HK-2 (cell line): Measurements from ENCODE around the gene PPP2R5E.
A peak's percentile ranks its signal among the peaks of the same experiment; 100 is the strongest.
"Not testable (repeated sequence)": the region's sequence is repeated elsewhere in the genome, so short reads cannot be mapped to it uniquely, and the experiment has no call there.

Source experiments
- DNase-seq: peaks from one replicate; pipeline ENCODE4 v3.0.0-alpha.2; 2018; ENCODE audit not compliant: unreplicated experiment

Gene PPP2R5E

DNA sequence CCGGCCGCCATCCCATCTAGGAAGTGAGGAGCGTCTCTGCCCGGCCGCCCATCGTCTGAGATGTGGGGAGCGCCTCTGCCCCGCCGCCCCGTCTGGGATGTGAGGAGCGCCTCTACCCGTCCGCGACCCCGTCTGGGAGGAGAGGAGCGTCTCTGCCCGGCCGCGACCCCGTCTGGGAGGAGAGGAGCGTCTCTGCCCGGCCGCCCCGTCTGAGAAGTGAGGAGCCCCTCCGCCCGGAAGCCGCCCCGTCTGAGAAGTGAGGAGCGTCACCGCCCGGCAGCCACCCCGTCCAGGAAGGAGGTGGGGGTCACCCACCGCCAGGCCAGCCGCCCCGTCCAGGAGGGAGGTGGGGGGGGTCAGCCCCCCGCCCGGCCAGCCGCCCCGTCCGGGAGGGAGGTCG is 20.7 kb downstream of the PPP2R5E start:
- not testable (repeated sequence) for DNase-seq

- no peak for DNase-seq
These were observed 25.8 kb downstream of the PPP2R5E start for GRCh38 chr14:63517354-63517753.

DNA sequence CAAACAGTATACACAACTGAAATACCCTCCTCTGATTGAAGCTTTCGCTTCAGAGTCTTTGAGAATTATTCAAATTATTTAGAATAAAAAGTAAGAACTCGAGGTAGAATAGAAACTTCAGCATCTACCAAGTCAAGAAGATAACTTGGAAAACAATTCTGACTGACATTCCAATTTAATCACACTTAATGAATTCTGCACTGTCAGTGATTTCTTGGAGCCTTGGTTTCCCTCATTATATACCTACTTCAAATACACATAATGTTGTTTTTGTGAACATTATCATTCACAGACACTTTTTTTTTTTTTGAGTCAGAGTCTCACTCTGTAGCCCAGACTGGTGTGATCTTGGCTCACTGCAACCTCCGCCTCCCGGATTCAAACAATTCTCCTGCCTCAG is 27.9 kb downstream of the PPP2R5E start:
- no peak for DNase-seq

DNA sequence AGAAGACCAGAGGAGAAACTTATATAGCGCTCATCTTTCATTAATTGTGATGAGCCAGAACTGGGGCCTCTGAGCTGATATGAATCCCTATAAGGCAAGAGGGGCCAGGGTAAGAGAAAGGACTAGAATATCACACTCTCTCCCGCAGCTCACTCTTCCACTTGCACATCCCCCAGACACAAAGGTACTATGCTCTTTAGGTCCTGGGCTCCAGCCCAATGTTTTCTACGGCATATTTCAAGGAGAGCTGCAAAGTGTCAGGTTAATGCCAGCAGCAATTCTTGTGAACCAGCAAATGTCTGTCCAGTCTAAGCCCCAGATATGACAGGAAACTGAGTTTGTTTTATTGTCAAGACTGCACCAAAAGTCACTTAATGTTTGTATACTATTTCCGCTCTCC is 29.4 kb downstream of the PPP2R5E start:
- no peak for DNase-seq

DNA sequence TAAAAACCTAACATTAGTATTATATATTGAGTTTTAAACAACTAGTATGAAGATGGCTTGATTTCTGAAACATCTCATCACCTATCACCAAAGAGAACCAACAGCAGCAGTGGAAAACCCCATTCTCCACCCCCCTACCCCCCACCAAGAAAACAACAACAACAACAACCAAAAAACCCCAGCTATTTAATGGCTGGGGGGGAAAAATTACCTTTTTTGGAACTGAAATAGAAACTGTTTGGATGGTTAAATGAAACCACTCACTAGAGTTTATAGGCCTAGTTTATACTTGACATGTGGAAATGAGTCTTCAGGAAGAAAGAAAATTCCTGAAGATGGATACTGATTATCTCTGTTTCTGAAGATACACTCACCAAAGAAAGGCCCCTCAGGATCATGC is 30.3 kb downstream of the PPP2R5E start:
- DNase-seq = no peak

DNA sequence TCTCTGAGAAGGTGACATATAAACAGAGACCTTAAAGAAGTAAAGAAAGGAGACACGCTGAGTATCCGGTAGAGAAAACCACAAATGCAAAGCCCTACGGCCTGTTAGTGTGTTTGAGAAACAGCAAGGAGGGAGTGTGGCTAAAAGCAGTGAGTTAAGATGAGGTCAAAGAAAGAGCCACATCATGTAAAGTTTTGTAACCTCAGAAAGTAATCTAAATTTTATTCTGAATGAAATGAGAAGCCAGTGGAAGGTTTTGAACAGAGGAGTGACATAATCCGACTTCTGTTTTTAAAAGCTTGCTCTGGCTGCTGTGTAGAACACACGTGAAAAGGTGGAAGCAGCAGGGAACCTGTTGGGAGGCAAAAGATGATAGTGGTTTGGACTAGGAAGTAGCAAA is 32.6 kb downstream of the PPP2R5E start:
- DNase-seq = no peak

DNA sequence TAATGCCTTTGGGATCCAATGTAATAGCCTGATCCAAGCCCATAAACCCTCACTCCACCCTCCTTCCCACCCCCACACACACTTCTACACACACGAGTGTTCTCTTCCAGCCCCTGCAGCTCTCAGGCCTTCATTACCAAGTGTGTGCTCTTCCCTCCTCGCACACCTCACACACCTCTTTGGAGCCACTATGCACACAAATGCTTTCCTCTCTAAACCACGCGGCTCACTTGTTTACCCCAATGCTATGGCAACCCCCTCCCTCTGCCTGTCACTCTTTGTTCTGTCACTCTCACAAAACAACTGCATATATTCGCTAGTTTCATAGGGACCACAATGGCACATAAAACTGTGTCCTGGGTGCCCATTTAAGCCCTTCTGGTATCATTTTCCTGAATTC is 35.1 kb downstream of the PPP2R5E start:
- DNase-seq = no peak

DNA sequence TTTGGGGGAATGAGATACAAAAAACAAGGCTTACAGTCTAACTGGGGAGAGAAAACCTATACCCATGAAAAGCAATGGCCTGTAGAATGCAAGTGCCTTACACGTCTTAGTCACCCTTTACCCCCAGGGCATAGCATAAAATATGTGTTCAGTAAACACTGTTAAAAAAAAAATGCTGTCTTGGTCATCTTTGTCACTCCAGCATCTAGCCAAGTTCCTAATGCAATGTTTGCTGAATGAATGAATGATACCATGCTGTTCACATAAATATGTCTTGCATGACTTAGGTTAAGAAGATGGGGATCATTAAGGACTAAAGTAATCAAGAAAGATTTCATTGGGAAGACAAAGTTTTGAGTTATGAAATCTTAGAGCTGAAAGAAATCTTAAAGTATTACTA is 38.5 kb downstream of the PPP2R5E start:
- DNase-seq = no peak

GRCh38 chr14:63501429-63501828 is 41.7 kb downstream of the PPP2R5E start:
- no peak for DNase-seq

DNA sequence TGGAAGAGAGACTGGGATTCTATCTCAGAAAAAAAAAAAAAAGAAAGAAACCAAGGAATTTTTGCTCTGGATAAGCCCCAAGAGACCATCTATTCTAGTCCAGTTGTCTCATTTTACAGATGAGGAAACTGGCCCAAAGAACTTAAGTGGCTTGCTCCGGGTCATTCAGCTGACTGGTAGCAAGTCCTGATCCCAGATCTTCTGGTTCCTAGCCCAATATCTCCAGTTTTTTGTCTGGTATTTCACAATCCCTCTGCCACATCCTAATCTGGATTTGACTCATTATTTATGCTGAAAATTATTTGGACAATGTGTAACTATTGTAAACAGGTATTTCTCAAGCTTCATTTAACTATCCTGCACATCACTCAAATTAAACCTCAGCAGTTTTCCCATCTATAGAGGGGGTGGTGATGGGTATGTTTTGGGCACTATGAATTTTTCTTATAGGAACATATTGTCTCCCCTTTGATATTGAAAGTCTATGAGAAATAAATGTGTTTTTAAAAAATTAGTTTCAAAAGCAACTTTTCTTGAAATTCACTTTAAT is 43.4 kb downstream of the PPP2R5E start:
- no peak for DNase-seq

GRCh38 chr14:63496837-63497400 is 46.3 kb downstream of the PPP2R5E start:
- DNase-seq = no peak

- peak; percentile 6 for DNase-seq
These were observed 49.9 kb downstream of the PPP2R5E start for GRCh38 chr14:63493246-63493645.

- no peak for DNase-seq
These were observed 50.8 kb downstream of the PPP2R5E start for GRCh38 chr14:63492391-63492790.

GRCh38 chr14:63487724-63488123 is 55.5 kb downstream of the PPP2R5E start:
- no peak for DNase-seq

- DNase-seq = no peak
These were observed 56.4 kb downstream of the PPP2R5E start for GRCh38 chr14:63486738-63487137.

DNA sequence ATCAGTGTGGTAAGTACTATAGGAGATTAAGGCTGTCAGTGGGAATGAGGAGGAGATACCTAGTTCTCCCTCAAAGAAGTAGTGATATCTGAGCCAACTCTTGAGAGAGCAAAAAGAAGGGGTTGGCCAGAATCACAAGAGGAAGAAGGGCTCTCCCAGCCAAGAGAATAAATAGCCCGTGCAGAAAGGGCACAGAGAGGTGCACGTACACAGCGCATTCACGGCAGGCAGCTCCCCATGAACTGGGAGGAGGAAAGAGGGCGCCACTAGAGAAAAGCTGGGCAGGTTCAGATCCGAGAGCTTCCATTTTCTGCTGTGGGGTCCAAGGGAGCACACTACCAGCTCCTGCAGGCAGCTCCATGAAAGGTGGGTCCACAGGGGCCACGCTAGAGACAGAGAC is 59.9 kb downstream of the PPP2R5E start:
- no peak for DNase-seq

DNA sequence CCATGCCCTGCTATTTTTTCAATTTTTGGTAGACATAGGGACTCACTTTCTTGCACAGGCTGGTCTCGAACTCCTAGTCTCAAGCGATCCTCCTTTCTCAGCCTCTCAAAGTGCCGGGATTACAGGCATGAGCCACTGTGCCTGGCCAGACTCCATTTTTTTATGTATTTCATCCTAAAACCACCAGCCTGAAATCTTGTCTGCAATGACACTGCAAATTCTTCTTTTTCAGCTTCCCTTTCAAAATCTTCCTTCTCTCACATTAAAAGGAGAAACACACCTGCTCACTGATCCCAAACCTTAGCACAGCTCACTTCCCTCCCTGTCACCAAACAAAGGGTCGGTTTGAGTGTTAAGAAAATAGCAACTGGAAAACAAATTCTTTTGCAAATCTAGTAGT is 62.6 kb downstream of the PPP2R5E start:
- no peak for DNase-seq

DNA sequence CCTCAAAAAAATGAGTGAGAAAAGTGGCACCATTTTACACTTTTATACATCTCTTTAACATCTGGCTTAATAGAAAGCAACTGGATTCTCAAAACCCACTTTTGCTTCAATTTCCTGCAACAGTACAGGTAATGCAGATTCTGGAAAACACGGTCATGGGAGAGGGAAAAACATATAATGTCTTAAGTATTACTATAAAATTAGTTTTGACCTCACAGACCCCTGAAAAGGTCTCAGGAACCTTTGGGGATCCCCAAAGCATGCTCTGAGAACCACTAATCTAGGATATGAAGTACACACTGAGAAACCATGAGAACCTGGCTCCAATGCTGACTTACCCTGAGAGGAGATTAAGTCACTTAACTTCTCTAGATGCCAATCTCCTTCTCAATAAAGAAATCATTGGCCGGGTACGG is 64.7 kb downstream of the PPP2R5E start:
- DNase-seq = no peak

DNA sequence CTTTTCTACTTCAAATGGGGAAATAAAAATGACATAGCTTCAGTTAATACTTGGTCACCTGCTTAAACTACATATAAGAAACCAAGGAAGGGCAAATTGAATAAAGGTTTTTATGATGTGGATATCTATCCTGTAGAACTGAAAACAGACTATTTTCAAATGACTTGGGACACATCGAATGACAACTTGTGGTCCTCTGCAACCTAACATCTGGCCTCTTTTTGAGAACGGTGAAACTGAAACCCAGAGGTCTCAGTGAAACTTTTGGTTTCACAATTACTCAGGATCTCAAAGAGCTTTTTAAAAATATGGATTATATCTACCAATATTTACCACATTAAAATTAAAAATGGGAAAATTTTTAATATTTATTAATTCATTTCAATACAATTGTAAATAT is 65.2 kb downstream of the PPP2R5E start:
- no peak for DNase-seq

GRCh38 chr14:63477556-63477955 is 65.6 kb downstream of the PPP2R5E start:
- DNase-seq = no peak

DNA sequence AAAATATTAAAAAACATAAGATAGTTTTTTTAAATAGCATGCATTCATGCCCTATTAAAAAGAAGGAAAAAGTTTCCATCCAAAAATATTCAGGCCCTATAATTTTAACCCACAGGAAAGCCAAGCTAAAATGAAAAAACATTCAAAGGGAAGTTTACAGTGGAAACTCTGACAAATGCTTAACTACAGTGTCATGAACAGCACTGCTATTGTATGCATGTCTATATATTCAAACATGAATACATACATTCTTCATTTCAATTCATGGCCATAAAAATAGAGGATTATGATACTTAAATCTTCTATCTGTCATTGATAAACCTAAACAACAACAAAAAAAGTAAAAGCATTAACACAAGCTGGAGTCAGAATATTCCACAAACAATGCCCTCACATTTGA is 67.4 kb downstream of the PPP2R5E start:
- no peak for DNase-seq

DNA sequence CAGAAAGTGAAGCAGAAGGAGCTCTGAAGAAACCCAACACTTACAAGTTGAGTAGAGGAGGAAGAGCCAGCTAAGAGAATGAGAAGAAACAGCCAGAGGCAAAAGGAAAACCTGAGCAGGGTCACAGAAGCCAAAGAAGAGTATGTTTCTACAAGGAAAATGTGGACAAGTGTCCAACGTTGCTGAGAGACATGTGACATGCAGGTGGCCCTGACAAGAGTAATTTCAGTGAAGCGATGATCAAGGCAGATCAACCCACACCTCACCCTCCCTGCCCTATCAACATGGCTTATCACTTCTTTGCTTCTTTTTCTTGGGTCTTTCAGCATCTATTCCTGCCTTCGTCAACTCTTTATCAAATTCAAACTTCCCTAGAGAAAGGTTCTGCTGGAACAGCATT is 68.3 kb downstream of the PPP2R5E start:
- DNase-seq = no peak

DNA sequence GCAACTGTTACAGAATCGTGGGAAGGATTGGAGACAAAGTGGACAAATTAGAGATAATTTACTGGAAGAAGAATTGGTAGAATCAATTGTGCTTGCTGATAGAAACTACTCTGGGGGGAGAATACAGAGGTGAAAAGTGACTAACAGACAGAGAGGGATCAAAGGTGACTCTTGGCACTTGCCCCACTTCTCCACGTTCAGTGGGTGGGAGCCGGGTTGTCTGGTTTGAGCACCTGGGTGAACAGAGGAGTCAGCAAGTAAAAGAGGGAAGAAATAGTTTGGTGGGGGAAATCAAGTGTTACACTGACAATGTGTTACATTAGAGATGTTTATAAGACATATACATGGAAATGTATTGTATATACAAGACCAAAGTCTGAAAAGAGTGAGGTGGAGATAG is 69.1 kb downstream of the PPP2R5E start:
- DNase-seq = no peak
